HG02938 (cell line): ENCODE measurements around the gene AKAP12.

Experiments used
- ATAC-seq: cut with Tn5 transposase; IDR thresholded peaks from one replicate; pipeline ENCODE4 v1.9.1; 2021; ENCODE audit warnings: mild to moderate bottlenecking, moderate library complexity; ENCODE audit not compliant: unreplicated experiment

The AKAP12 gene

GRCh38 chr6:151232899-151233298, 6.9 kb upstream of the AKAP12 start:
- no peak for ATAC-seq

GRCh38 chr6:151233731-151234130, 6.0 kb upstream of the AKAP12 start:
- no peak for ATAC-seq

- ATAC-seq, result no peak
These were observed 2.9 kb upstream of the AKAP12 start for GRCh38 chr6:151236668-151237401.

DNA sequence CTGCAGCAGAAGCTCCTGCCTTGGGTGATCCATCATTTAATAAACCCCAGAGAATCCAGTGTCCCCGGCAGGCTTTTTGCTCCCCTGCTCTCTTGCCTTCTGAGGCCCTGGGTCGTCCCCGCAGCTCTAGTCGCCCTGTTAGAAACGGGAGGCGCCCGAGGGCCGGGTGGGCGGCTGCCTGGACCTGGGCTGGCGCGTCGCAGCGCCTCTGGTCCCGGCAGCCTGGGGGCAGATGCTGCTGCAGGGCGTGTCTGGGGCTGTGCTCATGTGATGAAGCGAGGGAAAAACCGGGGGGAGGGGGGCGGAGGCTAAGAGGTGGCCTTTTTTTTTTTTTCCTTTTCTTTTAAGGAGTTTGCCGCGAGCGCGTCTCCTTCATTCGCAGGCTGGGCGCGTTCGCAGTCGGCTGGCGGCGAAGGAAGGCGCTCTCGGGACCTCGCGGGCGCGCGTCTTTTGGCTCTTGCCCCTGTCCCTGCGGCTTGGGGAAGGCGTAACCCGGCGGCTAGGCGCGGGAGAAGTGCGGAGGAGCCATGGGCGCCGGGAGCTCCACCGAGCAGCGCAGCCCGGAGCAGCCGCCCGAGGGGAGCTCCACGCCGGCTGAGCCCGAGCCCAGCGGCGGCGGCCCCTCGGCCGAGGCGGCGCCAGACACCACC, 394 bp downstream of the AKAP12 start:
- no peak for ATAC-seq

- no peak for ATAC-seq
These were observed 1.2 kb downstream of the AKAP12 start for GRCh38 chr6:151240791-151241642.

DNA sequence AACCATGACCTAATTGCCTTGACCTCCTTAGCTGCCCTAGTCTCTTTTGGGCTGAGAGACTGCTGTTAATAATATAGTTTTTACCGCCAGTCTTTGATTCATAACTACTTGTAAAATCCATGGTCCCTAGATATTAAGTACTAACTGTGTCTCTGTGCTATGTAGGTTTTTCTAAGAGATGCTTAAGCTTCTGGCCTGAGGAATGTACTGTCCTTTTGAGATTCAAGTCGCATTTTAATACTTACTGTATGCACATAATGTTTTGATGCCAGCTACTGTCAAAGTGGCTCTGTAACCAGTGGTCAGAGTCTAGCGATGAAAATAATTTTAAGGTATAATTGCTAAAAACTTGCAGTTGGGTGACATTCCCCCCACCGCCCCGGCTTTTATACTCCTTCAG, 2.1 kb downstream of the AKAP12 start:
- no peak for ATAC-seq

DNA sequence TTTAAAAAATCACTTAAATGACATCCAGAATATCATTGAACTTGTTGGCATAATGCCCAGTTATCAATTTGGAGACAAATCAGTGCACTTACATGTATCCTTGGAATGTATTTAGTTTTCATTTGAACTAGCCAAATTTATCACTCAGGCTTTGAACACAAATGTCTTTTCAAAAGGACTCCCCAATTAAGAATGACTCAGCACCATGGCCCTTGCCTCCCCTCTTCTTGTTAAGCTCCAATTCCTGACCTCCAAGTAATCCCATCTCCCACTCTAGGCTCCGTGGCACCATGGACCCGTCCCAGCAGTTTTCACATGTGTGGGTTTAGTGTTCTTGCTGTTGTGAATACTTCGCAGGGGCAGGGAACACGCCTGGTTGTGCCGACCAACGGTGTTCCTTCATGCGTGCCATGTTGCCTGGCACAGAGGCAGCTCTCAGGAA, 2.7 kb downstream of the AKAP12 start:
- no peak for ATAC-seq

DNA sequence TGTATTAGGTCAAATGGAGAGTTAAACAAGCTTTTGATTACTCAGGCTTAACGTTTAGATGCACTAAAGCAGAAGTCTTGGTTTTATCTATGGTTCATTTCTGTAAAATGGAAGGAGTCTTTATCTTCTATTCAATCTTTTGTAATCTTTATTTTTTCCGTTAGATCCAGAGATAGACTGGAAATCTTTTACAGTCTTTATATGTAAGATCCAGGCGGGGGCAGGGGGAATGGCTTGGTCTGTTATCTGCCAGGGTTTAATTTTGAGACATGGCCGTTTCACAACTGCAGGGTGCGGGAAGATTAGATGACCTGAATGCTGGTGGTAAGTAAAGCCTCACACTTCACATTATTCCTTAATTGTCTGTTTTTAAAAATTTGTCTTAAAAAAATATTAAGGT, 3.7 kb downstream of the AKAP12 start:
- ATAC-seq, result no peak

DNA sequence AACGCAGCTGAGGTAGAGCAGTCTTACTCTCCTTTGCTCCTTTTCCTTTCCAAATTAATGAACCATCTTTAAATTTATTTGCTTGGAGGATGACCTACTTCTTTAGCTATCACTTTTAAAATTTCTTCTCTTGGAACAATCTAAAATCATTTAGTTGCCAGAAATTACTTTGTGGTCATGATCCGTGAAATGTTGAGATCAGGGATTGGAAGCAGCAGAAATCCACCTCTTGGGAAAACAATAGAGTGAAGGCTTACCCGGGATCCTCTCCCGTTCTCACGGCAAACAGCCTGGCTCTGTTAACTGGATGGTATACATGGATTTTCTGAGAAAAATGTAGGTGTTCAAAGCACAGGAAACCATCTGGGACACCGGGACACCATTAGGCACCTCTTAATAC, 7.7 kb downstream of the AKAP12 start:
- ATAC-seq, result no peak

DNA sequence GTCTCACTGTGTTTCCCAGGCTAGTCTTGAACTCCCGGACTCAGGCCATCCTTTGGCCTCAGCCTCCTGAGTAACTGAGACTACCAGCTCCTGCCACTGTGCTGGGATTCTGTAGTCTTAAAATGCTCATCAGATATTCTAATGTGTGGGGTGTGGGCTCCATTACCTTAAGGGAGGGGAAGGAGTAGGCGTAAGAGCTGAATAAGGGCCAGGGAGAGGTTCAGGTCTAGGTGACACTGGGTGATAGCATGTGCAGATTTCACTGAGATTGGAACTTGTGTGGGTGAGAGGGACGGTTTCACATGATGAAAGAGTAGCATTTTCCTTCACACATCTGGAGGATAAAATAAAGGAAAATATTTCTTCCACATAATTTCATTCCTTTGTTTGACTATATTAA, 8.5 kb downstream of the AKAP12 start:
- ATAC-seq, result no peak

DNA sequence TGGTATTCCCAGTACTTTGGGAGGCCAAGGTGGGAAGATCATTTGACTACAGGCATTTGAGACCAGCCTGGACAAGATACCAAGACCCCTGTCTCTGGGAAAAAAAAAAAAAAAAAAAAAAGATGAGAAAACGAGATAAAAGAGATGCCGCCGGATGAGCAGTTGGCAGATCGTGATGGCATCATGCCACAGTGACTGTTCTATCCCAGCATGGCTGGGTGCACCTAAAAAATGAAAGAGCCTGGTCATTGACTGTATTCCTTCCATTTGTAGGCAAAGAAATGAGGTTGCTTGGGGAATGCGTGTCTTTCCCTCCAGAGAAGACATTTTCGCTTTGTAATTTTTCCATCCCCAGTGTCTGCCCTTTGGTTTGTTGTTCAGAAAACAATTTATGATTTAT, 12.9 kb downstream of the AKAP12 start:
- no peak for ATAC-seq

DNA sequence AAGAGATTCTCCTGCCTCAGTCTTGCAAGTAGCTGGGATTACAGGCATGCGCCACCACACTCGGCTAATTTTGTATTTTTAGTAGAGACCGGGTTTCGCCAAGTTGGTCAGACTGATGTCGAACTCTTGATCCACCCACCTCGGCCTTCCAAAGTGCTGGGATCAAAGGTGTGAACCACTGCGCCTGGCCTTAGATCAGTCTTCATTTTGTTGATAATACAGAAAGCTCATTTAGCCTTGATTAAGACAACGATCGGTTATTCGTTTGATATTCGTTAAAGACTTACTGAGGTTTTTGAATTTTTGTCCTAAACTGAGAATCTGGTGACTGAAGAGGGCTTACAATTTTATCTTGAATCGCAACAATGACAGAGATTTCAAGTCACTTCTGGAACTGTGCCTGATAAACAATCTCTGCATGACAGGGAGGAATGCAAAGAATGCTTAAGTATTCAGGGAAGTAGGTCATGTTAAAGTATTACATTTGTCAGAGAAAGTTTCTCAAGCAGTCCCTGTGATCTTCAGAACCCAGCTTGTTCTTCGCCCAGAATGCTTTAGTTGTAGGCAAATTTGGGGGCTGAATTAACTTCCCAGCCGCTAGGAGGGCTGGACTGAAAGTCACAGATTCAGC, 14.8 kb downstream of the AKAP12 start:
- no peak for ATAC-seq

- no peak for ATAC-seq
These were observed 16.0 kb downstream of the AKAP12 start for GRCh38 chr6:151255811-151256210.

GRCh38 chr6:151257985-151258445, 18.2 kb downstream of the AKAP12 start:
- ATAC-seq, result no peak

- no peak for ATAC-seq
These were observed 20.4 kb downstream of the AKAP12 start for GRCh38 chr6:151260205-151260604.

DNA sequence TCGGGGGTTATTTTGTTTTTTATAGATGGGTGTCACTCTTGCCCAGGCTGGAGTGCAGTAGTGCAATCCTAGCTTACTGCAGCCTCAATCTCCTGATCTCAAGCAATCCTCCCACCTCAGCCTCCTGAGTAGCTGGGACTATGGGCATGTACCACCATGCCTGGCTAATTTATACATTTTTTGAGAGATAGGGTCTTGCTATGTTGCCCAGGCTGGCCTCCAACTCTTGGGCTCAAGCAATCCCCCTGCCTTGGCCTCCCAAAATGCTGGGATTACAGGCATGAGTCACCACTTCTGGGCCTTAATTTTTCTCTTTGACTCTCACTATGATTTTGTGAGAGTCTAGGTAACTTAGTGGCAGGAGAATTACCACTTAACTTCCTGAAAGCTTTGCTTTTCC, 23.3 kb downstream of the AKAP12 start:
- no peak for ATAC-seq

DNA sequence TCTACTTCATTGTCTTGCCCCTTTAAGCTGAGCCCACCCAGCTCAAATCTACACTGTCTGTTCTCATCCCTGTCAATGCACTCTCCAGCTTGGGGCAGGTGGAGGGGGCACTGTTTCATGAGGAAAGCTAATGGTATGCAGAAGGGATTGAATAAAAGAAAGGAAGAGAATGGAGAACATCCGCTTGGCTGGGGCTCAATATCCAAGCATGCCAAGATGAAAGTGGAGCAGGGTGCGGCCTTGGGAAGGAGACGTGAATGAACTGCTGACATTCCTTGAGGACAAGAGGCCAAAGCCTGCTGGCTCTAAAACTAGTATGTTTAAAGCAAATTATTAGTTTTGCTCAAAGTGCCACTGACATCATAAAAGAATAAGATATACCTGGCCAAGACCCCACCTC, 24.2 kb downstream of the AKAP12 start:
- ATAC-seq, result no peak

DNA sequence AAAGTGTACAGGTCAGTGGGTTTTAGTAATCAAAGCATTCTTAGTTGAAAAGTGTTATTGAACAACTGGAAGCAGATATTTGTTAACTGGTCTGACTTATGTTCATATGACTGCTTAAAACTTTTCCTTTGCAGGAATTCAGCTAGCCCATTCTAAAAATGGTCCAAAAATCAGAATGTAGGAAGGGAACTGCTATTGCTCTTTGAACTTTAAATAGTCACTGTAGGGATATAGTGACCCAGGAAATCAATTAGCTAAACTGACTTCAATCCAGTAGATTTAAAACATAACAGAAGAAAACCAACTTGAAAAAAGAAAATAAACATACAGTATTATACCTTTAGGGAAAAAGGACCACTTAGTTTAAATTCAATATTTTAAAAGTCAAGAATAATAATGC, 25.5 kb downstream of the AKAP12 start:
- ATAC-seq, result no peak

DNA sequence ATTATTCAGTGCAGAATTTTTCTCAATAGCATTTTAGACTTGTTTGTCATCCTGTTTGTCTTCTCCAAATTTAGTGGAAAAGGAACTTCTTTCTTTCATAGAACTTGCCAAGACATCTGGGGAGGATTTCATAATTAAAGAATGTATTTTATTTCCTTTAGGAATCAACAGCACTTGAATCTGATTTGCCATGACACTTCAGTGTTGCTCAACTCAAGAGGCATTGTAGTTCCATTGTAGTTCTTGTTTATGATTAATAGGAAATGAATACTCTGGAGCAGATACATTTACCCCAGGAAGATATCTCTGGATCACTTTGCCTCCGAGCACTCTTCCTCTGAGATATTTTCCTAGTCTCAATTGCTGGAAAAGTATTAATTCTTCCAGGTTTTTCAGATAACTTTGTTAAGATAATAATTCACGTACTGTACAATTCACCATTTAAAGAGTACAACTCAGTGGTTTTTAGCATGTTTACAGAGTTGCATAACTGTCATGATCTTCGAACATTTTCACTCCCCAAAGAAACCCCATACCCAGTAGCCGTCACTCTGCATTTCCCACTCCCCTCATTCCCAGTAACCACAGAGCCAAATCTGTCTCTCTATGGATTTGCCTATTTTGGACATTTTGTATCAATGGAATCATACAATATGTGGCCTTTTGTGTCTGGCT, 29.7 kb downstream of the AKAP12 start:
- ATAC-seq, result no peak

DNA sequence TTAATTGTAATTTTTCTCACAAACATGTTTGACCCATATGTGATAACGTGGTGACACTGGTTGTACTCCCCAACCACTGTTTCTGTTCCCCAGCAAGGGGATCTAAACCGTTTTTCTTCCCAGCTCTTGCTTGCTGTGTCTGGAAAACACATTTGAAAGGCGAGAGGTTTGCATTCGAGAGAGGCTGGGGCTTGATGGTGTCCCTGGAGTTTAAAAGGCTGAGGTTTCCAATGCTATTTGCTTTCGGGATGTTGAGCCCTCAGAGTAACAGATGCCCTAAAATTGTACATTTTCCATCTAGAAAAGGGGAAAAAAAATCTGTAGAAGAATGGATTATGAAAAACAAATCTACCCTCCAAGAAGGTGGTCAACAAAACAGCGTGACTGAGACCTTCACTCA, 35.4 kb downstream of the AKAP12 start:
- ATAC-seq, result no peak

GRCh38 chr6:151275566-151275965, 35.8 kb downstream of the AKAP12 start:
- no peak for ATAC-seq
